Caco-2 (cell line): Measurements from ENCODE around the gene C1QTNF7. TPM values are rescaled to one million over a fixed set of nuclear protein-coding genes. Genes with fewer than 3 reads are reported as not detected.

Experiments
- BruUV-seq: library from RNA; stranded (reverse); fragments of 400-500 nt; replicated peaks from 2 replicates; lab custom pipeline; 2021; lab: Mats Ljungman, UMichigan
- CTCF ChIA-PET: fragments of 300-600 bp; sonication (Branson Sonifier 250); formaldehyde crosslinking; loops from one replicate; lab custom pipeline; 2022; ENCODE audit warnings: antibody characterized with exemption; lab: Charles Lee
- POLR2A ChIA-PET: fragments of 300-600 bp; sonication (Branson Sonifier 250); formaldehyde crosslinking; loops from one replicate; lab custom pipeline; 2022; ENCODE audit warnings: antibody characterized with exemption; lab: Charles Lee
- DNase-seq, 2 experiments: peaks; one replicate each; pipeline versions ENCODE4 v3.0.0 to v3.0.0-alpha.2; 2020 to 2022
- H3K27me3 ChIP-seq: replicated peaks from 2 replicates; pipeline ENCODE4 v1.6.0; 2011; ENCODE audit warnings: low read length; ENCODE audit not compliant: control insufficient read depth, insufficient read depth
- H3K36me3 ChIP-seq: 2 replicates; pipeline ENCODE4 v1.5.1; 2011; ENCODE audit warnings: low read length; ENCODE audit not compliant: control insufficient read depth, insufficient read depth
- H3K4me1 ChIP-seq: fragments of 250-450 bp; sonication (Bioruptor Pico); 2 replicates; pipeline ENCODE4 v1.5.1; 2020; ENCODE audit warnings: mild to moderate bottlenecking
- H3K4me3 ChIP-seq: 2 replicates; pipeline ENCODE4 v1.5.1; 2011; ENCODE audit warnings: low read depth, mild to moderate bottlenecking, control low read depth, low read length
- H3K9me3 ChIP-seq: fragments of 250-450 bp; sonication (Bioruptor Pico); 2 replicates; pipeline ENCODE4 v1.5.1; 2020; ENCODE audit warnings: mild to moderate bottlenecking, moderate library complexity
- H3K27ac Mint-ChIP-seq: one replicate; pipeline ENCODE4 v1.8.0; 2022; ENCODE audit warnings: mixed read lengths; ENCODE audit not compliant: unreplicated experiment
- H3K27me3 Mint-ChIP-seq: one replicate; pipeline ENCODE4 v1.8.0; 2022; ENCODE audit warnings: mixed read lengths; ENCODE audit not compliant: insufficient read depth, unreplicated experiment
- H3K36me3 Mint-ChIP-seq: one replicate; pipeline ENCODE4 v1.8.0; 2022; ENCODE audit warnings: mild to moderate bottlenecking, mixed read lengths; ENCODE audit not compliant: insufficient read depth, unreplicated experiment
- H3K4me1 Mint-ChIP-seq: one replicate; pipeline ENCODE4 v1.8.0; 2022; ENCODE audit warnings: low read depth, mixed read lengths; ENCODE audit not compliant: unreplicated experiment
- H3K4me3 Mint-ChIP-seq: one replicate; pipeline ENCODE4 v1.8.0; 2022; ENCODE audit warnings: mild to moderate bottlenecking, moderate library complexity, mixed read lengths; ENCODE audit not compliant: unreplicated experiment
- H3K9me3 Mint-ChIP-seq: one replicate; pipeline ENCODE4 v1.8.0; 2022; ENCODE audit warnings: mixed read lengths; ENCODE audit not compliant: unreplicated experiment
- CTCF ChIP-seq, 2 experiments: fragments of 200-600 bp in 1 of 2; IDR thresholded peaks; 1 replicate in 1 of 2; 2 replicates in 1 of 2; pipeline versions ENCODE4 v1.5.1 to v1.8.0; 2011 to 2022; ENCODE audit warnings: antibody characterized with exemption in 1 of 2, control low read depth in 1 of 2, inconsistent platforms in 1 of 2, low read depth in 1 of 2, low read length in 1 of 2, mild to moderate bottlenecking in 1 of 2, moderate library complexity in 1 of 2; ENCODE audit not compliant: insufficient read depth in 1 of 2, severe bottlenecking in 1 of 2, unreplicated experiment in 1 of 2
- intact Hi-C: fragments of 100-400 bp; cut with micrococcal nuclease; formaldehyde crosslinking; loops from one replicate; pipeline ENCODE4 v1.10.0; 2022; ENCODE audit not compliant: unreplicated experiment
- total RNA-seq: library from RNA; stranded (reverse); gene quantifications from 2 replicates; pipeline ENCODE4 v1.2.3, GENCODE V29; 2022

Gene C1QTNF7
- total RNA-seq, 1 experiment from 2014 or later, result not detected

DNA sequence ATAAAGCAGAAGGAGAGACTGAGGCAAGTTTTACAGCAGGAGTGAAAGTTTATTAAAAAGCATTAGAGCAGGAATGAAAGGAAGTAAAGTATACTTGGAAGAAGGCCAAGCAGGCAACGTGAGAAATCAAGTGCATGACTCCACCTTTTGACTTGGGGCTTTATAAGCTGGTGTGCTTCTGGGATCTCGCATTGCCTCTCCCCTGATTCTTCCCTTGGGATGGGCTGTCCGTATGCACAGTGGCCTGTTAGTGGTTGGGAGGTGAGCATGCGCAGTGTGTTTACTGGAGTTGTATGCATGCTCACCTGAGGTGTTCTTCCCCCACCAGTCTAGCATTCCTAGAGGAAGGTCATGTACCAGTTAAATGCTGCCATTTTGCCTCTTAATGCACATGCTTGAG is 29.1 kb upstream of the C1QTNF7 start:
- H3K4me1 ChIP-seq, result no peaks in the 10 kb centered on the region
- Mint-ChIP-seq H3K9me3 (no peaks in the 10 kb centered on the region), H3K36me3 (no peaks in the 10 kb centered on the region), H3K27ac (no peak overlapping the region), H3K4me3 (no peak overlapping the region), H3K4me1 (peaks cover 13% of the 10 kb centered on the region), H3K27me3 (peaks cover 21% of the 10 kb centered on the region)
- H3K9me3 ChIP-seq, result no peaks in the 10 kb centered on the region
- no peaks in the 10 kb centered on the region for H3K27me3 ChIP-seq
- no TSS peak for BruUV-seq
- H3K36me3 ChIP-seq, result no peaks in the 10 kb centered on the region
- no peak for DNase-seq
- TF ChIP-seq CTCF (IDR thresholded peaks at IDR 0.05; ENCODE audit: insufficient read depth in 1 of 2, low read depth in 1 of 2, low read length in 1 of 2, severe bottlenecking in 1 of 2, unreplicated experiment in 1 of 2), result no peak
- ChIA-PET CTCF (no interaction called here), POLR2A (no interaction called here)
- H3K4me3 ChIP-seq, result no peak overlapping the region
- intact Hi-C loops, result loop anchor here (5.0 kb wide), 1 partner anchor 51 kb away; no protein-coding TSS in a partner anchor

DNA sequence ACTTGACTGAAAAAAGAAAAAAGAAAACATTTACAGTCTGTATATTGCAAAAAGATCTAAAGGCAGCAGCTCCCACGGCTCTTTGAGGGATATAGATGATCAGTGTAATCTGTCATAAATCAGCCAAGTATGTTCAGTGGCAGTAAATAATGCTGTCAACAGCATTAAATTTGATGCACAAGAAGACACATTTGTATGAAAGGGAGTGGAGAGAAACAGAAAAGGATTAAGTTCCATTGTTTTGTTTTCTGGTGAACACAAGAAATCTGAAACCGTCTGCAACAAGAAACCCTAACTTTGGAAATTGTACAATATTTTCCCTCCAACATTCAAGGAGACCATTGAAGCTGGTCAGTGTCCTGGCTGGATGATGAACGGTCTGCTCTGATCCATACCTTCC is 27.6 kb upstream of the C1QTNF7 start:
- no peaks in the 10 kb centered on the region for H3K27me3 ChIP-seq
- H3K36me3 Mint-ChIP-seq, result no peaks in the 10 kb centered on the region
- ChIA-PET POLR2A (no interaction called here), CTCF (no interaction called here)
- H3K27ac Mint-ChIP-seq, result no peak overlapping the region
- no peaks in the 10 kb centered on the region for H3K9me3 Mint-ChIP-seq
- no TSS peak for BruUV-seq
- H3K27me3 Mint-ChIP-seq, result peaks cover 21% of the 10 kb centered on the region
- no peaks in the 10 kb centered on the region for H3K9me3 ChIP-seq
- H3K4me1 ChIP-seq, result no peaks in the 10 kb centered on the region
- peaks cover 13% of the 10 kb centered on the region for H3K4me1 Mint-ChIP-seq
- no peaks in the 10 kb centered on the region for H3K36me3 ChIP-seq
- no peak for DNase-seq
- no peak overlapping the region for H3K4me3 Mint-ChIP-seq
- no peak for TF ChIP-seq CTCF (IDR thresholded peaks at IDR 0.05; ENCODE audit: insufficient read depth in 1 of 2, low read depth in 1 of 2, low read length in 1 of 2, severe bottlenecking in 1 of 2, unreplicated experiment in 1 of 2)
- H3K4me3 ChIP-seq, result no peak overlapping the region
- intact Hi-C loops, result no loop called here

- no peaks in the 10 kb centered on the region for H3K9me3 ChIP-seq
- intact Hi-C loops, result no loop called here
- Mint-ChIP-seq H3K9me3 (no peaks in the 10 kb centered on the region), H3K36me3 (no peaks in the 10 kb centered on the region), H3K4me1 (peaks cover 13% of the 10 kb centered on the region), H3K27ac (no peak overlapping the region), H3K27me3 (peaks cover 27% of the 10 kb centered on the region), H3K4me3 (no peak overlapping the region)
- CTCF ChIA-PET, result no interaction called here
- H3K27me3 ChIP-seq, result no peaks in the 10 kb centered on the region
- no peaks in the 10 kb centered on the region for H3K36me3 ChIP-seq
- POLR2A ChIA-PET, result no interaction called here
- BruUV-seq, result no TSS peak
- no peak for TF ChIP-seq CTCF (IDR thresholded peaks at IDR 0.05; ENCODE audit: insufficient read depth in 1 of 2, low read depth in 1 of 2, low read length in 1 of 2, severe bottlenecking in 1 of 2, unreplicated experiment in 1 of 2)
- no peak overlapping the region for H3K4me3 ChIP-seq
- DNase-seq, result no peak
- H3K4me1 ChIP-seq, result no peaks in the 10 kb centered on the region
Observed at GRCh38 chr4:15400981-15401671, 26.7 kb upstream of the C1QTNF7 start.
